Measurements from ENCODE around the gene C5orf47. TPM values are rescaled to one million over a fixed set of nuclear protein-coding genes. Genes with fewer than 3 reads are reported as not detected.

The C5orf47 gene
- total RNA-seq, 1 donor from 2014 or later: not detected

DNA sequence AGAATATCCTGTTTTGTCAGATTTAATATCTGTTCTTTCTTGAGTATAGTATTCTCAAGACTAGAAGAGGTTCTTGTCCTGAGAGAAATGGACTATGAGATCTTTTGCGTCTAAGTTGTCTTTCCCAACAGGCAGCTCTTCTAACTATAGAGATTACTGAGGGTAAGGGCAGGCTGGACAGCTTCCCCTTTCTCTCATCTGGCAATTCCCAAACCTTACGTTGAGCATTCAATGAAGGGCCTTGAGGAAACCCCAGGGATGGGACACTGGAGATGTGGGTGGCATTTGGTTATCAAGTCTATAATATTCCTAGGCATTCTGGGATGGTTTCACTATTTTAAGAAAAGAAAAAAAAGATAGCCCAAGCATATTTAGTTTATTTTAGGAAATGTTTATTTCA lies 28.0 kb upstream of the C5orf47 start:
- H3K9me3 Mint-ChIP-seq: no peaks in the 10 kb centered on the region
- TF ChIP-seq, protein P1, sequence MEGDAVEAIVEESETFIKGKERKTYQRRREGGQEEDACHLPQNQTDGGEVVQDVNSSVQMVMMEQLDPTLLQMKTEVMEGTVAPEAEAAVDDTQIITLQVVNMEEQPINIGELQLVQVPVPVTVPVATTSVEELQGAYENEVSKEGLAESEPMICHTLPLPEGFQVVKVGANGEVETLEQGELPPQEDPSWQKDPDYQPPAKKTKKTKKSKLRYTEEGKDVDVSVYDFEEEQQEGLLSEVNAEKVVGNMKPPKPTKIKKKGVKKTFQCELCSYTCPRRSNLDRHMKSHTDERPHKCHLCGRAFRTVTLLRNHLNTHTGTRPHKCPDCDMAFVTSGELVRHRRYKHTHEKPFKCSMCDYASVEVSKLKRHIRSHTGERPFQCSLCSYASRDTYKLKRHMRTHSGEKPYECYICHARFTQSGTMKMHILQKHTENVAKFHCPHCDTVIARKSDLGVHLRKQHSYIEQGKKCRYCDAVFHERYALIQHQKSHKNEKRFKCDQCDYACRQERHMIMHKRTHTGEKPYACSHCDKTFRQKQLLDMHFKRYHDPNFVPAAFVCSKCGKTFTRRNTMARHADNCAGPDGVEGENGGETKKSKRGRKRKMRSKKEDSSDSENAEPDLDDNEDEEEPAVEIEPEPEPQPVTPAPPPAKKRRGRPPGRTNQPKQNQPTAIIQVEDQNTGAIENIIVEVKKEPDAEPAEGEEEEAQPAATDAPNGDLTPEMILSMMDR (conservative IDR thresholded peaks at IDR 0.05): no peak
- H3K27me3 Mint-ChIP-seq: no peaks in the 10 kb centered on the region
- H3K27ac Mint-ChIP-seq: no peak overlapping the region
- H3K4me1 Mint-ChIP-seq (ENCODE audit: unreplicated experiment): peaks cover 24% of the 10 kb centered on the region
- peaks cover 10% of the 10 kb centered on the region for H3K36me3 Mint-ChIP-seq
- no peak overlapping the region for H3K4me3 Mint-ChIP-seq
- no peak for DNase-seq (ENCODE audit: extremely low spot score, unreplicated experiment)

DNA sequence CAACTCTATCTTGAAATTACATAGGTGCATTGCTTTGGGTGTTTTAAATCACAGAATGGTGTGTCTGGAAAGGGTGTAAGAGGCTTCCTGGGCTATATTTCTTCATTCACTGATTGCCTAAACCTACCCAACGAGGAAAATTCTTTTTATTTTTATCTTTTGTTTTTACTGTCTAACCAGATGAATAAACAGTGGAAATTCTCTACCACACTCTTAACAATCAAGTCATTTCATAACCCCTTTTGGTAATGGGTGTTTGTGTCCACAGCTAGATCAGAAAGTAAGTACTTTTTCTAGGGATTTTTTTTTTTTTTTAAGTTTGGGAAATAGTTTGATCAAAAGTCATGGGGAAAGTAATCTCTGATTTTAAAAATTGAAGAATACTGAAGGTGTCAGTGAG lies 27.6 kb upstream of the C5orf47 start:
- H3K4me1 Mint-ChIP-seq (ENCODE audit: unreplicated experiment): peaks cover 20% of the 10 kb centered on the region
- no peaks in the 10 kb centered on the region for H3K27me3 Mint-ChIP-seq
- H3K36me3 Mint-ChIP-seq: peaks cover 8% of the 10 kb centered on the region
- no peak overlapping the region for H3K4me3 Mint-ChIP-seq
- DNase-seq (ENCODE audit: extremely low spot score, unreplicated experiment): no peak
- TF ChIP-seq, protein P1 (conservative IDR thresholded peaks at IDR 0.05): no peak
- no peaks in the 10 kb centered on the region for H3K9me3 Mint-ChIP-seq
- H3K27ac Mint-ChIP-seq: no peak overlapping the region

DNA sequence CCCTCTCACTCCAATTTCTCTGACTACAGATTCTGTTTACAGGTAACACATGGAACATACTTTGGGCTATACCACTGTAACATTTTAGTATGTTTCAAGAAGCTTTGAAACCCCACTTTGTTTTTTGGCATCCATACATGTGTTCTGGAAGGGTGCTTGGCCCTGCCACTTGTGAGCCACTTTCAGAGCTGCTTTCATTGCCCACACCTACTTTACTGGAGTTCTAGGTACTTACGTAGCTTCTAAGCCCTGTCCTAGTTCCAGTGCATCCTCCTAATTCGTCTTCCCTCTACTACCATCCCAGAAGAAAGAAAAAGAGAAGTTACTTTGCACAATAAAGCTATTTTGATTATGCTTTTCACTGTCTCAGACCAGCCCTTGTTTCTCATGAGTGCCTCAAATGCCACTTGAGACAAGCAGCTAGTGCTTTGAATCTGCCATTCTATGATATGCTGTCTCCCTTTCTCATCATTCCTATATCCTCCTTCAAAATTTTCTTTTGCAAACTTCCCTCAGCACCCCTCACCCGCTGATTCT lies 26.5 kb upstream of the C5orf47 start:
- peaks cover 23% of the 10 kb centered on the region for H3K4me1 Mint-ChIP-seq (ENCODE audit: unreplicated experiment)
- no peak overlapping the region for H3K4me3 Mint-ChIP-seq
- no peaks in the 10 kb centered on the region for H3K9me3 Mint-ChIP-seq
- TF ChIP-seq, protein P1 (conservative IDR thresholded peaks at IDR 0.05): no peak
- peaks cover 8% of the 10 kb centered on the region for H3K36me3 Mint-ChIP-seq
- no peaks in the 10 kb centered on the region for H3K27me3 Mint-ChIP-seq
- no peak for DNase-seq (ENCODE audit: extremely low spot score, unreplicated experiment)
- H3K27ac Mint-ChIP-seq: no peak overlapping the region

DNA sequence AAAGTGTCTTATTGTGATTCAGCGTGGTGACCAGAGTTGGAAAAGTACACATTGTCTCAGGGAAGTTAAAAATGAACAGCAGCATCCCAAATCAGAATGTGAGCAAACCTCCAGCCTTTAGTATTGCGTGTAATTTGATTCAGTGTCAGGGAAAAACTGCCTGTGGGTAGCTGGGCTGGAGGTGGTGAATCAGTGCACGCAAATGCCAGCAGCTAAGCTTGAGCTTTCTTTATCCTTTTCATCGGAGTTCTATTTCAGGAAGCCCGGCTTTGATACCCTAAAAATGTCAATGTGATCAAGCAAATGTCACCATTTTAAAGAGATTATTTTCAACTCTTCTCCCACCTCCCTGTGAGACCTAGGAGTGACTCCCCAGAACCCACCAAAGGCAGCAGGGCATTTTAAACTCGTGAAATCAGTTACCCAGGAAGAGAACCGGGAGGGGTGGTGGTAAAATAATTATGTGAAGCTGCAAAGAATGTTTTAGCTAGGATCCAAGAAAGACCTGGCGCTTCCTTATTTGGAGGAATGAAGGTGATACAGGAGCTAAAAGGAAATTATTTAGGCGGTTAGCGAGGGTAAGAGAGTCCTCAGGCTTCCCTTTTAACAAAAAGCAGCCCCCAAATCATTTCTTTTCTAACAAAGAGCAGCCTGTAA lies 25.7 kb upstream of the C5orf47 start:
- H3K27ac Mint-ChIP-seq: peak overlapping the region; percentile 82
- peak overlapping the region; percentile 69 for H3K4me3 Mint-ChIP-seq
- no peaks in the 10 kb centered on the region for H3K27me3 Mint-ChIP-seq
- no peak for DNase-seq (ENCODE audit: extremely low spot score, unreplicated experiment)
- peaks cover 5% of the 10 kb centered on the region for H3K36me3 Mint-ChIP-seq
- no peaks in the 10 kb centered on the region for H3K9me3 Mint-ChIP-seq
- H3K4me1 Mint-ChIP-seq (ENCODE audit: unreplicated experiment): peaks cover 31% of the 10 kb centered on the region
- TF ChIP-seq, protein P1 (conservative IDR thresholded peaks at IDR 0.05): no peak

DNA sequence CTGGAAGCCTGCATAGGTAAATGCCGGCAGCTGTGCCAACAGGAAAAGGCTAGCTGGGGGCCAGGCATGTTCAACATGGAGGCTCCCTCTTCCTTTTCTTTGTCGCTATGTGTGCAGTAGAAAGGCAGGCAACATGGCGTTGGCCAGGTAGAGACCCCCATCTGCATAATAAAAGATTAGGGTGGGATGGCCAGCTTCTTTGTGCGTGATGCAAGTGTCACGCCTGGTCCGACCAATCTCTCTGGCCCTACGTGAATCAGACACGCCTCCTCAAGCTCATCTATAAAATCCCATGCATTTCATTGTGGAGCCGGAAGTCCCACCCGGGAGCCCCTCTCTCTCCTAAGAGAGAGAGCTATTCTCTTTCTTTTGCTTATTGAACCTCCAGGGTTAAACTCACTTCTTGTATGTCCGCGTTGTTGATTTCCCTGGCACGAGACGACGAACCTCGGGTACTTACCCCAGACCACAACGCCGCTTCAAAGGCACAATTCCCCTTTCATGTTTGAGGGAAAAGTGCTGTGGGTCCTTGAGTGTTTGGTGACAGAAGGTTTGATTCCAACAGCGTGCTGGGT lies 25.0 kb upstream of the C5orf47 start:
- H3K27ac Mint-ChIP-seq: peak overlapping the region; percentile 82
- no peaks in the 10 kb centered on the region for H3K9me3 Mint-ChIP-seq
- TF ChIP-seq, protein P1 (conservative IDR thresholded peaks at IDR 0.05): no peak
- H3K4me3 Mint-ChIP-seq: peak overlapping the region; percentile 69
- H3K27me3 Mint-ChIP-seq: no peaks in the 10 kb centered on the region
- peaks cover 5% of the 10 kb centered on the region for H3K36me3 Mint-ChIP-seq
- H3K4me1 Mint-ChIP-seq (ENCODE audit: unreplicated experiment): peaks cover 38% of the 10 kb centered on the region
- no peak for DNase-seq (ENCODE audit: extremely low spot score, unreplicated experiment)
